ENCODE measurements around the gene PNMA8B. TPM values are rescaled to one million over a fixed set of nuclear protein-coding genes. Genes with fewer than 3 reads are reported as not detected.

Gene PNMA8B
- total RNA-seq, 1 experiment from 2014 or later = not detected

DNA sequence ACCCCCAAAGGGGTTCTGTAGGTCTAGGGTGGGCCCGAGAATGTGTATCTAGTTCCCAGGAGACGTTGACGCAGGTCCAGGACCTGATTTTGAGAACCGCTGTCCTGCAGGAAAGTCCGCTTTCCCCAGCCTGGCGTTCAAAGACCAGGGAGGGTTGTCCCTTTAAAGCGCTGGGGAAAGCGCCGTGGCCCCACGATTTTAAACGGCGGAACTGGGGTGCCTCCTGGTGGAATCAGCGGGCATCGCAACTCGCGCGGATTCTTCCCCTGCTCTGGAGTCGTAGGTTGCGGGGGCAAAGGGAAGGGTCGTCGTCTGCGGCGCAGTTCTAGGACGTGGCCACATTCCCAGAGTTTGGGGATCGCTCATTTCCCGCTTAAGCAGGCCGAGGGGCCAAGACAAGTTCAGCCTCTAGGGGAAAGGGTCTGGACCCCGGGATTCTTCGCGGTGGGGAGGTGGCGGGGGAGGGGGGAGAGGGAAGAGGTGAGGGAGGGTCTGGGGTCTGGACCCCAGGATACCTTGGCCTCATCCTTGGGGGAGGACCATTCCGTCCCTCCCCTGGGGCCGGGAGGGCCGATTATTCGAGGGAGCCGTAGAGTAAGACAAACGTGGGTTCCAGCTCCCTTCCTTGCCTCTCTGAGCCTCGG is 7.7 kb downstream of the PNMA8B start:
- peak; percentile 49 for DNase-seq (ENCODE audit: extremely low read depth, low read depth)

DNA sequence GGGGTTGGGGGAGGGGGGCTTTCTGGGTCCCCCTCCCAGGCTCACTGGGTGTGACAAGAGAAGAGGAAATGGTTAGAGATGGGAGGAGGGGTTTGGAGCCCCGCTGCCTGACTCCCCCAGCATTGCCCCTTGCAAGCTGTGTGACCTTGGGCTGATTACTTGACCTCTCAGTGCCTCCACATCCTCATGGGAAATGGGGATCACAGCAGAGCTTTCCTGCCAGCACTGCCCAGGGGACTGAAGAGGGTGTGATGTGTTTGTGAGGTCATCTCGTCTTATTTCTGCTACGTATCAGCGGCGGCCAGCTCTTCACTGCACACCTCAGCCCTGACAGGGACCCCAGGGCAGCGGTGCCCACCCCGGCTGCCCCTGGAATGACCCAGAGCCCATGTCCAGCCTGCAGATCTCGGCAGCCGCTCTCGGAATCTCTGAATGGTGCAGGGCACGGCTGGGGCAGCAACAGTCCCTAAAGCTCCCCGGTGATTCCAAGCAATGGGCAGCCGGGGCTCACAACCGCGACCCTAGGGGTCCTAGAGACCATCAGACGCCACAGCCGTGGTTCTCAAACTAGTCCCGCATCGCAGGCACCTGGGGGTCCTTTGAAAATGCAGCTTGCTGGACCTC is 8.4 kb downstream of the PNMA8B start:
- DNase-seq (ENCODE audit: extremely low read depth, low read depth) = no peak

DNA sequence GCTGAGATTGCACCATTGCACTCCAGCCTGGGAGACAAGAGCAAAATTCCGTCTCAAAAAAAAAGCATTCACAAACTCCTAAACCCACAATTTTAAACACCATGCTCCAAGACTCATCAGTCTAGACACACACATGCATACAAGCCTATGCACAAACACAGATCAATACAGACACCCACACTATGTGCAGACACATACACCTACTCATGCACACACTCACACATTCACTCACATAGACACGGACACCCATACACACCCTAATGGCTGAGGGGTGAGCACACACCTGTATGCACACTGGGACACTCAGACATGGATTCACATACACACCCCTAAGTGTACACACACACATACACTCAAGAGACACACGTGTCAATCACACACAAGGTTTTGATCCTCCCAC is 9.3 kb downstream of the PNMA8B start:
- no peak for DNase-seq (ENCODE audit: extremely low read depth, low read depth)

DNA sequence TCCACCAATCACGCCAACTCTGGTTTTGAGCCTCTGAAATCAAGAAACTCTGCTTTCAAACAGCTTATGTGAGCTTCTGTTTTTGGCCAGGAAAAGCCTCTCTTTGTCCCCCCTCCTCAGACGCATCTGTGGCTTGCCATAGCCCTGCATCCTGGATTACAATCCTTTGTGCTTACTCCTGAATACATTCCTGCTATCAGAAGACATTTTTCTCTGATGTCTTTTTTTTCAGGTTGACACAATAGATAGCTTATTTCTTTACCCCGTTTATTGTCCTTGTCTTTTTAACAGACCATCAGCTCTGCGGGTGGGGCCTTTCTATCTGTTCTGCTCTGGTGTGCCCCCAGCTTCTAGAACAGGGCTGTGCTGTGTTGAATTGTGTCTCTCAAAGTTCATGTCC is 11.0 kb downstream of the PNMA8B start:
- no peak for DNase-seq (ENCODE audit: extremely low read depth, low read depth)

DNA sequence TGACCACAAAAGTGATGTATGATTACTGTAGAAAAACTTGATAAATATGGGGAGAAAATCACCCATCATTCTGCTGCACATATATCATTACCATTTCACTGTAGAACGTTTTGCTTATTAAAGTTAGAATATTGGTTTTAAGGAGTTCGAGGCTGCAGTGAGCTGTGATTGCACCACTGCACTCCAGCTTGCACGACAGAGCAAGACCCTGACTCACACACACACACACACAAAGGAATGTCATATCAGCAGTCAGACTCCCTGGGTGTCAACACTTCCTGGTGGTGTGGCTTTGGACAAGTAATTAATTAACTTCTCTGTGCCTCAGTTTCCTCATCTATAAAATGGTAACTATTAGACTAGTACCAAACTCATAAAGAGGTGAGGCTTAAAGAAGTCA is 13.0 kb downstream of the PNMA8B start:
- no peak for DNase-seq (ENCODE audit: extremely low read depth, low read depth)

DNA sequence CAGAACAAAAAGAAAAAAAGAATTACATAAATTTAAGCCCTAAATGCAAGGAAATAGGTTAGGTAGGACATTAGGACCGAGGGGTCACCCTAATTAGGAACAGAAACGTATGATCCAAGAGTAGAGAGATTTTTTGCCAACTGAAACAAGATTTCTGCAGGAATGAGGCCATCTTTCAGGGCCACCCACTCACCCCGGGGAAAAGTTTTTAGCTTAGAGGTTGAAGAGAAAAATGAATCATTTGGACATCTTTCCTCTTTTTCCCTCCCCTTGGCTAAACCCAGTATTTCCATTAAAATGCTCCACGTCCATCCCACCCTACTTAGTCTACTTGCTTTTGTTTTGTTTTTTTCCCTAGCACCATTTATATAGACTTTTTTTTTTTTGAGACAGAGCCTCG is 13.7 kb downstream of the PNMA8B start:
- no peak for DNase-seq (ENCODE audit: extremely low read depth, low read depth)

DNA sequence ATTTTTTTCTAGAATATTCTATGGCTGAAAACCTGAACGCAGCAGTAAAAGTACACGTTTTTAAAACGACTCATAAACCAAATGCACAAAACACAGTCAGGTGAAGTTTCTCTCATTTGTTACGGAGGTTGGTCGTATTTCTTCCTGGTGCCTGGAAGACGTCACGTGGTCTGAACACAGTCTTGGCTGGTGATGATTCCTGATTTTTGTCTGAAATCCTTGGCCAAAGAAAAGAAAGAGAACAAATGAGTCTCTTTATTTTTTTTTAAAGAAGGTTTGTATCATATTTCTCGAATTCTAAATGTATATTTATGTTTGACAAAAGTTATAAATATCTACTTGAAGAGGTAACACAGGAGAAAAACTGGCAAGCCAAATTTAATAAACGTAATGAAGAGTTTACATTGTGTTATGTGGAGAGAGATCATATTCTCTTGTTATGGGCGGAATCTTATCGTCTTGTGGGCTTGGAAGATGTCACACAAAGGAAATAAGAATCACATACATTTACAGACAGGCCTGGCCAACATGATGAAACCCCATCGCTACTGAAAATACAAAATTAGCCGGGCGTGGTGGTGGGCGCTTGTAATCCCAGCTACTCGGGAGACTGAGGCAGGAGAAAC is 14.3 kb downstream of the PNMA8B start:
- no peak for DNase-seq (ENCODE audit: extremely low read depth, low read depth)

DNA sequence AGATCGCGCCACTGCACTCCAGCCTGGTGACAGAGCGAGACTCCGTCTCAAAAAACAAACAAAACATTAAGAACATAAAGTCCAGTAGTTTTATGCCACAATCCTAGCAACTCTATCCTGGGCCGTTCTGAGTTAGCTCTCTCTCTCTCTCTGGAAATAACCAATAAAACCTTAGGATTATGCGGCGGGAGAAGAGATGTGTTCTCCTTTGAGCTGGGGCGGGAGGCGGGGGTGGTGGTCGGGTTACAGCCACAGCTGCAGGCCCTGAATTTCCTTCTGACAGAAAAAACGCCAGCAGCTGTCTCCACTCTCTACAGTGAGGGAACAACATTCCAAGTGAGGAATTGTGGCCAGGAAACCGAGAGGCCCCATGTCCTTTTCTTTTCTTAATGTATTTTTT is 15.3 kb downstream of the PNMA8B start:
- no peak for DNase-seq (ENCODE audit: extremely low read depth, low read depth)

DNA sequence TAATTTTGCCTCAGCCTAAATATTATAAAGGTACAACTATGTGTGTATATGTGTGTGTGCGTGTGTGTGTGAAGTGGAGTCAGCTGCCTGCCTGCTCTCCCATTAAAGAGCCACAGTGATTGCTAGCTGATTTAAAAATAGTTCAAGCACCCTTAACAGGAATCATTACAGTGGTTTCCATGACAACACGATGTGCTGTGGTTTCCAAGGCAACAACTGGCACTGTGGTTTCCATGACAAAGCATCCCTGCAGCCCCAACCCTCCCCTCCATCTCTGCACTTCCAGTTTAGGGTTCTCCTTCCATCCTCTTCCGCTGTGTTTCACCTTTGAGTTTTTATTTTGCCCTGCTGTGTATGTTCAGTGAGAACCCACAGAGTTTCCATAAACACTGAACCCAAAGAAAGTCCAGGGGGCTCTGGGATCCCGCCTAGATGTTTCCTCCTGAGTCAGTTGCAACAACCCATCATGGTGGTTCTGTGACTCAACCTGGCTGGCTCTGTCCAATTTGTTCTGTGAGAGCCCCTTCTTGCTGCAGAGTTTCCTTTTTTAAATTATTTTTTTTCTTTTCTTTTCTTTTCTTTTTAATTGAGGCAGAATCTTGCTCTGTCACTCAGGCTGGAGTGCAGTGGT is 17.2 kb downstream of the PNMA8B start:
- DNase-seq (ENCODE audit: extremely low read depth, low read depth) = no peak

DNA sequence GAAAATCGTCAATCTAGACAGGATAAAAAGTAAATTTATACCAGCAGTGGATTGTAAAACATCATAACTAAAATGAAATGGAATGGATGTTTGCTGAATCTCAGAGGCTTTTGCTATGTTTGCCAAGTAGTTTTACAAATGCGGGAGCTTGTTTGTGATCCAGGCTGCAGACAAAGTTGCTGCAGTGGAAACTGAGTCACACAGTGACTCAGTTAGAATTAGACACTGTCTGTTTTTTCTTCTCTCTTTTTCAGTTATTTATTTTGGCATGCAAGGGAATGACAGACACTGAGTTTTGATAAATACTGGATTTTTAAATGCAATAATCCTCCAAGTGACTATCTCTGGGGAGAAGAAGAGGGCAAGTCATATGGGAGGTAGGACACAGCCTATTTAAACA is 19.7 kb downstream of the PNMA8B start:
- DNase-seq (ENCODE audit: extremely low read depth, low read depth) = no peak

DNA sequence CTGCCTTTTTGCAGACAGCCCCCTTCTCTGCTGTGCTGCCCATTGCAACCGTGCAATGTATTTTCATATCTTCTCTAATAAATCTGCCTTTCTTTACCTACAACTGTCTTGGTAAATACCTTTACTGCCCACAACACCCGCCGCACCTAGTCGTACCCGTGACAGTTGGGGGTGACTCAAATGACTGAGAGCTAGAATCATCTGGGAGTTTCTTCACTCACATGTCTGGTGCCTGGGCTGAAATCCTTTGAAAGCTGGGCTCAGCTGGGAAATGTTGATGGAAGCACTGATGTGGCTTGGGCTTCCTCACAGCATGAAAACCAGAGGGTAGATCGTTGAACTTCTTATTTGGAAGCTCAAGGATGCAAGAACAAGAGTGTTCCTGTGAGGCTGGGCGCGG is 21.5 kb downstream of the PNMA8B start:
- no peak for DNase-seq (ENCODE audit: extremely low read depth, low read depth)

DNA sequence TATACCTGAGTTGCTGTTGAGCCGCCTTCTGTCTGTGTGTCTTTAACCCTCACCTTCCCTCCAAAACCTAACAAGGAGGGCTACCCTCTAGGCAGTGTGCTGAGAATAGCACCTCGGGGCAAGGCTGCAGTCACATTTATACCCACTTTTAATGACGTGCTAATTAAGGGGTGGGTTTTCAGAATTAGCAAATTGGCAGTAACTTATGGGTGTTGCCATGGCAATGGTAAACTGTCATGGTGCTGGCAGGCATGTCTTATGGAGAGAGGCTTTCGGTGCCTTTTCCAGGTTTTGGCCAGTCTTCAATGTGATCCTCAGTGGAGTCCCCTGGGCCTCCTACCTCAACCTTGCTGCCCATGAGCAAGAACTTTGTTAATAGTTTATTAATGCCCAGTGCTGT is 23.1 kb downstream of the PNMA8B start:
- DNase-seq (ENCODE audit: extremely low read depth, low read depth) = no peak

DNA sequence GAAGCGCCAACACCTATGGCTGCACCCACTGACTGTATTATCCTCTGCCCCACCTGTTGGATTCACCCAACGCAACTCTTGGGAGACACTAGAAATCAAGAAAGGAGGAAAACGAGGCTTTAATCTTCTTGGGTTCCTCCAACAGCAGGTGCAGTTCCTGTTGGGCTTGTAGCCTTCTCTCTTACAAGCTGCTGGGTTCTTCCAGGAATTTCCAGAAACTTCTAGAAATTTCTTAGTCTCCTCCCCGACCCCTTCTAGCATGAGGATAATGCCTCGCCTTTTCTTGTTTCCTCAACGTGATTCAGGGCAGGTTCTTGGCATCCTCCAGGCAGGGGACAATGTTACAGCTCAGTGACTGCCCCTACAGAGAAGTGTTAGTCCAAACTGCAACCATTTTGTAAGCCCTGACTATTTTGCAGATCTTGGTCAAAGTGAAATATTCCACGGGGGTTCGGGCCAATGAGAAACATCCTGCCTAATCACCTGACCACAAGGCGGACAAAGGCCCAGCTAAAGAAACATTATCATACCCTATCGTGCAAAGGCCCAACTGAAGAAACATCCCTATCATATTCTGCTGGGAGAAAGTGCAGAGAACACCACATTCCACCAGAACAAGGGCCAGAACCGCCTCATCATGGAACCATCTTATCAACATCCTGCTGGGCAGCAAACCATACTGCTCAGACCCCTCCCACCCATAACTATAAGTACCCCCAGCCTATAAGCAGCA is 23.7 kb downstream of the PNMA8B start:
- no peak for DNase-seq (ENCODE audit: extremely low read depth, low read depth)

DNA sequence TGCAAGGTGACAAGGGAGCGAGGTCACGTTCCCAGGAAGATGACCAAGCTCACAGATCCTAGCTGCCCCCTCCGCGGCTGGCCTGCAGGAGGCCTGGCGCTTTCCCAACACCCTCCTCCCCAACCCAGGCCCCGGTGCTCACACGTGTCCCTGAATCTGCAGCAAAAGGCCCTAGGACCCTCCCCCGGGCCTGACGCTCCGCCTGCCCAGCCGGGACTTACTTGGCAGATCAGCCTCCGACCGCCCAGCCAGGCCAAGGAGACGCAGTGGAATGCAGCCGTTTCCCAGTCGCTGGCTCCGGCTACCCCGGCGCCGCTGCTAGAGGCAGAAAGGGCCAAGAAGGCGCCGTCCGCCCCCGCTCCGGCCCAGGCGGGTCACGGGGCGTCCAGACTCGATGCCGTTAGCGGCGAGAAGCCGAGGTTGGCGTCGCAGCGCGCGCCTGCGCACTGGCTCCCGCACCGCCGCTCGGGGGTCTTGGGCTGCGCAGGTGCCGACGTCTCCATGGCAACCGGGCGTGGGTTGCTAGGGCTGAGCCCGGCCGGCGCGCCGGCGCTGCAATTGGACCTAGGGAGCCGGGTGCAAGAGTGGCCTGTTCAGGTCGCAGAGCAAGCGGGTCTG is 24.4 kb downstream of the PNMA8B start, which contains the start of gene PNMA8A:
Gene PNMA8A, minus strand, starts transcription at position 448 of the 618 bp plus-strand sequence. CDS start 528 bp downstream, outside the sequence.
- DNase-seq (ENCODE audit: extremely low read depth, low read depth) = no peak

DNA sequence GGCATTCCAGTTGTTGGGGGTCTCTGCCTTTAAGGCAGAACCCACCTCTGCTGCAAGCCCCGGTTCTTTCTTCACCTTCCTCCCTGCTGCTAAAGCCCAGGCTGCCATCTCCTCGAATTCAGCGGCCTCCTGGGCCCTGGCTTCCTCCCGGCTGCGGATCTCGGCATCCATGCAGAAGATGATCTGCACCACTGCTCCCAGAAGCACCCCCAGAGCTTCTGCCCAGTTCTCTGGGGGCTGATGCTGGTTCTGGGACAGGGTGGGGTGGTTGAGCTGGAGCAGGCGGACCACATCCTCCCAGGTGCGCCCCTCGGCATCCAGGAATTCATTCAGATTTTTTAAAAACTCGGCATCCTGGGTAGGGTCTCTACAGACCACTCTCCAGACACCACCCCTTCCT is 25.3 kb downstream of the PNMA8B start:
- DNase-seq (ENCODE audit: extremely low read depth, low read depth) = no peak

DNA sequence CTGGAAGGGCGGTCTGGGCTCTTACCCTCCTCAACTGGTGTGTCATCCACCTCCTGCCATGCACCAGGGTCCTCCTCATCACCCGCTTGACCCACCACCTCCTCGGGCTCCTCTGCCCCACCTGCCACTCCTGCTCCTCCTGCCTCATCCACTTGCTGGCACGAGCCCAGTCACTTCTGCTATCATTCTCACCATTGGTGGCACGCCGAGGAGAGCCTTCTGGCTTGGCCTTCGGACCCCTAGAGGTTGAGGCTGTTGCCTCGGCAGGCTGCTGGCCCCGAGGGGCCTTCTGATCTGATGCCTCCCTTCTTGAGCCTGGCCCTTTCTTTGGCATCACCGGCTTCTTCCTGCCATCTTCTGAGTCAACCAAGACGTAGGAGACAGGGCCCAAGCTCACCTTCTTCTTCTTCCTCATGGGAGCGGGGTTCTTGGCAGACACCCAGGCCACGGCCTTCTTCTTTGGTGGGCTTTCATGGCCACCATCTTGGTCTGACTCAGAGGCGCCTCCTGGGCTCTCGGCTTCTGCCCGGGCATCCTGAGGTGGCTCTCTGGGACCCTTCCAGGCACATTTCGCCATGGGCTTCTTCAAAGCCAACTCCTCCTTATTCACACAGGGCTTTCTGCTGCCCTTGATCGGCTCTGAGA is 26.0 kb downstream of the PNMA8B start:
- DNase-seq (ENCODE audit: extremely low read depth, low read depth) = no peak

DNA sequence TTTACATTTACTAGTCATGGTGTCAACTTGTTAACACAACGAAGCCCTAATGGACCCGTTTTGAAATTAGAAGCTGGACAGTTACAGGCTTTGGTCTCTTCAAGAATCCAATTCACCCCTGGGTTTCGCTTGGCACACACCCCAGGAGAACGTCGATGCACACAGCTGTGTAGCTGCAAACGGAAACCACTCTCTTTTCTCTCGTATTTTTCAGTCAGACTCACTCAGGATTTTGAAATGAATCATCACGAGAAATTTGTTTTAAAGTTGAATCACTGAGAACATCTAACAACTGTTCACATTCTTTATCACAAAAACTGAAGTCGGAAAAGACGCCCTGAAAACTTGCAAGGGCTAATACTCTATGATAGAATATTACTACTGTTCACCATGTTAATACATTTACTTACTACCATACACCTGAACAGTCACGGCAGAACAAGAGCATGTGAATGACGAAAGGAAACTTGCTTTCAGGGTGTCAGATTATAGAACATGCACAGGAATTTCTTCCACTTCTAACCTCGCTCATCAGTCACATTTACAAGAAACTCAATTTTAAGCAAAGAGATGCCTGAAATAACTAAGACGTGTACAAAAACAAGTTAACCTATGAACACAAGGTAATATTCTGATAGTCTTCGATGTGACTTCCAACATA is 29.0 kb downstream of the PNMA8B start:
- DNase-seq (ENCODE audit: extremely low read depth, low read depth) = no peak

DNA sequence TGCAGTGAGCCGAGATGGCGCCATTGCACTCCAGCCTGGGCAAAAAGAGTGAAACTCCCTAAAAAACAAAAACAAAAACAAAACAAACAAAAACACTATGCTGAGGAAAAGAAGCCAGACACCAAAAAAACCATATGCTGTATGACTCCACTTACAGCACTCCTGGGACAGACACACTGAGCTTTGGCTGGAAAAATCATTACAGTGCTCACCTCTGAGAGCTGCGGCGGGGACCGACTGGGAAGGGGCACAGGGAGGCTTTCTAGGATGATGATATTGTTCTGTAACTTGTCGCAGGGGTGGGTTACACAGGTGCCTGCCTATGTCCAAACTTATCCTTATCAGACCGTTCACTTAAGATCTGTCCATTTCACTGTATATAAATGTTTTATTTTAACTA is 32.2 kb downstream of the PNMA8B start:
- DNase-seq (ENCODE audit: extremely low read depth, low read depth) = no peak

DNA sequence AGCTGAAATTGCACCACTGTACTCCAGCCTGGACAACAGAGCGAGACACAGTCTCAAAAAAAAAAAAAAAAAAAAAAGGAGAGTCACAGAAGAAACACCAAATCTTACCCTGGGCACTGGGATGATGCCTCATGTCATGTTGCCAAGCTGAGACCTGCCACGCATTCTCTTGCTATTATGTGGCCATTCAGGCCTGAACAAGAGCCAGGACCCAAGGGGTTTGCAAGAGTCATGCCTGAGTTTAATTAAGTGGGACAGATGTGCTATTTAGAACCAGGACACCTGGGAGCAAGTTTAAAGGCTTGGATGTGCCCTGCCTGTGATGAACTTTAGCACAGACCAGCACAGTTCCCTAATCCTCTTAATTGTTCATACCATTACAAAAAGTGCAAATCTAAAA is 34.1 kb downstream of the PNMA8B start:
- no peak for DNase-seq (ENCODE audit: extremely low read depth, low read depth)

DNA sequence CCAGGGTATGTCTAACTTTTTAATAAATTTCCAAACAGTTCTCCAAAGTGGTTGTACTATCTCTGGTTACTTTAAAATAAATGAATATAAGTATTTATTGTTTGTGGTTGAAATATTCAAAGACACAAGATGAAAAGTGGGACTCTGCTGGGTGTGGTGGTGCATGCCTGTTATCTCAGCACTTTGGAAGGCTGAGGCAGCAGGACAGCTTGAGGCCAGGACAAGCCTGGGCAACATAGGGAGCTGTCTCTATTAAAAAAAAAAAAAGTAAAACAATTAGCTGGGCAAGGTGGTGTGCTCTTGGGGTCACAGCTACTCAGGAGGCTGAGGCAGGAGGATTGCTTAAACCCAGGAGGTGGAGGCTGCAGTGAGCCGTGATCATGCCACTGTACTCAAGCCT is 34.7 kb downstream of the PNMA8B start:
- no peak for DNase-seq (ENCODE audit: extremely low read depth, low read depth)

Data from NCI-H460 (cell line).